ENCODE results near the gene TRIO.

DNA sequence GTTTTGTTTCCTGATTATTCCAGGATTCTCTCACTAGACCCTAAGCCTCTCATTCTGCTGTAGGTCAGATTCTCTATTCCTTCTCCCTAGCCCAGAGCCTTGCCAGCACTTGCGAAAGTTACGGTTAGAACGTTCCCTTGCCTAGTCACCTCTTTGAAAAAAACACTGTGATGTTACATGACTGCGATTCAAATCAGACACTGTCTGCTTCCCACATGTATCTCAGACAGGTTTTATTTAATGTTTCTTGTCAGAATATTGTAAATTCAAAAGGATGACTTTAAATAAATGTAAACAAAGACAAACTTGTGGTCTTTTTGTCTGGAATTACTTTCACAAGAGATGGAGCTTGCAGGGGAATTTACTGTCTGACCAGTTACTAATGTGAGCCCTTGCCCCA lies 322.0 kb downstream of the TRIO start:
- TF ChIP-seq, protein P1, sequence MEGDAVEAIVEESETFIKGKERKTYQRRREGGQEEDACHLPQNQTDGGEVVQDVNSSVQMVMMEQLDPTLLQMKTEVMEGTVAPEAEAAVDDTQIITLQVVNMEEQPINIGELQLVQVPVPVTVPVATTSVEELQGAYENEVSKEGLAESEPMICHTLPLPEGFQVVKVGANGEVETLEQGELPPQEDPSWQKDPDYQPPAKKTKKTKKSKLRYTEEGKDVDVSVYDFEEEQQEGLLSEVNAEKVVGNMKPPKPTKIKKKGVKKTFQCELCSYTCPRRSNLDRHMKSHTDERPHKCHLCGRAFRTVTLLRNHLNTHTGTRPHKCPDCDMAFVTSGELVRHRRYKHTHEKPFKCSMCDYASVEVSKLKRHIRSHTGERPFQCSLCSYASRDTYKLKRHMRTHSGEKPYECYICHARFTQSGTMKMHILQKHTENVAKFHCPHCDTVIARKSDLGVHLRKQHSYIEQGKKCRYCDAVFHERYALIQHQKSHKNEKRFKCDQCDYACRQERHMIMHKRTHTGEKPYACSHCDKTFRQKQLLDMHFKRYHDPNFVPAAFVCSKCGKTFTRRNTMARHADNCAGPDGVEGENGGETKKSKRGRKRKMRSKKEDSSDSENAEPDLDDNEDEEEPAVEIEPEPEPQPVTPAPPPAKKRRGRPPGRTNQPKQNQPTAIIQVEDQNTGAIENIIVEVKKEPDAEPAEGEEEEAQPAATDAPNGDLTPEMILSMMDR (conservative IDR thresholded peaks at IDR 0.05 in 1 of 2, IDR thresholded peaks at IDR 0.05 in 1 of 2; ENCODE audit: low read depth in 1 of 2, low read length in 2 of 2) = no peak
- no peak for TF ChIP-seq EZH2 (IDR thresholded peaks at IDR 0.05; ENCODE audit: low read length, missing control alignments)
